Measurements from ENCODE around the gene PFKL.
"Not testable (repeated sequence)": the region's sequence is repeated elsewhere in the genome, so short reads cannot be mapped to it uniquely, and the experiment has no call there.

DNA sequence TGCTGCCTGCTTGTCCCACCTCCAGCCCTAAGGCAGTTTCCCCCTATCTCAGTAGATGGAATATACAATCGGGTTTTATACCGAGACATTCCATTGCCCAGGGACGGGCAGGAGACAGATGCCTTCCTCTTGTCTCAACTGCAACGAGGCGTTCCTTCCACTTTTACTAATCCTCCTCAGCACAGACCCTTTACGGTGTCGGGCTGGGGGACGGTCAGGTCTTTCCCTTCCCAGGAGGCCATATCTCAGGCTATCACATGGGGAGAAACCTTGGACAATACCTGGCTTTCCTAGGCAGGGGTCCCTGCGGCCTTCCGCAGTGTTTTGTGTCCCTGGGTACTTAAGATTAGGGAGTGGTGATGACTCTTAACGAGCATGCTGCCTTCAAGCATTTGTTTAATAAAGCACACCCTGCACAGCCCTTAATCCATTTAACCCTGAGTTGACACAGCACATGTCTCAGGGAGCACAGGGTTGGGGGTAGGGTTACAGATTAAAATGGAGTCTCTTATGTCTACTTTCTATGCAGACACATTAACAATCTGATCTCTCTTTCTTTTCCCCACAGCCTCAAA, 16.6 kb upstream of the PFKL start:
- TF ChIP-seq, protein P1, sequence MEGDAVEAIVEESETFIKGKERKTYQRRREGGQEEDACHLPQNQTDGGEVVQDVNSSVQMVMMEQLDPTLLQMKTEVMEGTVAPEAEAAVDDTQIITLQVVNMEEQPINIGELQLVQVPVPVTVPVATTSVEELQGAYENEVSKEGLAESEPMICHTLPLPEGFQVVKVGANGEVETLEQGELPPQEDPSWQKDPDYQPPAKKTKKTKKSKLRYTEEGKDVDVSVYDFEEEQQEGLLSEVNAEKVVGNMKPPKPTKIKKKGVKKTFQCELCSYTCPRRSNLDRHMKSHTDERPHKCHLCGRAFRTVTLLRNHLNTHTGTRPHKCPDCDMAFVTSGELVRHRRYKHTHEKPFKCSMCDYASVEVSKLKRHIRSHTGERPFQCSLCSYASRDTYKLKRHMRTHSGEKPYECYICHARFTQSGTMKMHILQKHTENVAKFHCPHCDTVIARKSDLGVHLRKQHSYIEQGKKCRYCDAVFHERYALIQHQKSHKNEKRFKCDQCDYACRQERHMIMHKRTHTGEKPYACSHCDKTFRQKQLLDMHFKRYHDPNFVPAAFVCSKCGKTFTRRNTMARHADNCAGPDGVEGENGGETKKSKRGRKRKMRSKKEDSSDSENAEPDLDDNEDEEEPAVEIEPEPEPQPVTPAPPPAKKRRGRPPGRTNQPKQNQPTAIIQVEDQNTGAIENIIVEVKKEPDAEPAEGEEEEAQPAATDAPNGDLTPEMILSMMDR (IDR thresholded peaks at IDR 0.05), result not testable (repeated sequence)
- TF ChIP-seq POLR2A (IDR thresholded peaks at IDR 0.05), result not testable (repeated sequence)
